ENCODE data around the gene RASA1.

Gene RASA1

DNA sequence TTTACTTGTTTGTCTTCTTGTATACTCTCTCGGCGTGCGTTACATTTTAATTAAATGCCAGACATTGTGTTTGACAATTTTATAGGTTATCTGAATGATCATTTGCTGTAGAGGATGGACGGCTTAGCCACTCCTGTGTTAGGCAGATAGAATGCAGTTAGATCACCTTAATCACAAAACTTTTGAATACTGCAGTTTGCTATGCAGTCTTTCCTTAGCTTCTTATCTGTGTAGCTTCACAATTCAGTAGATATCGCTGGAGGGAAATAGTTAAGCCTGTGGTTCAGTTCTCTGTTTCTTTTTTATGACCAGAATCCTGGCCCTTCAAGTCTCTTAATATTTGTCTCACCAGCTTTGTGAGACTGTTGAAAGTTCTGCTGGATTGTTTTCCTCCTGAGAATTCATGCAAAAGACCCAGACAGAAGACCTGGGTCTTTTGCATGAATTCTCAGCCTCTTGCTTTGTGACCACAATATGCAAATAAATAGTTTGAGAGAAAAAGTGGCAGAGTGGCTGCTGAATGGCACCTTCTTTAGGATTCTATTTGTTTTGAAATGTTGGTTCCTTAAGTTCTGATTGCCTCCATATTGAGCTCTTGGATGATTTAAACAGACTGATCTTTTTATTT, 40.2 kb downstream of the RASA1 start:
- TF ChIP-seq, protein P1, sequence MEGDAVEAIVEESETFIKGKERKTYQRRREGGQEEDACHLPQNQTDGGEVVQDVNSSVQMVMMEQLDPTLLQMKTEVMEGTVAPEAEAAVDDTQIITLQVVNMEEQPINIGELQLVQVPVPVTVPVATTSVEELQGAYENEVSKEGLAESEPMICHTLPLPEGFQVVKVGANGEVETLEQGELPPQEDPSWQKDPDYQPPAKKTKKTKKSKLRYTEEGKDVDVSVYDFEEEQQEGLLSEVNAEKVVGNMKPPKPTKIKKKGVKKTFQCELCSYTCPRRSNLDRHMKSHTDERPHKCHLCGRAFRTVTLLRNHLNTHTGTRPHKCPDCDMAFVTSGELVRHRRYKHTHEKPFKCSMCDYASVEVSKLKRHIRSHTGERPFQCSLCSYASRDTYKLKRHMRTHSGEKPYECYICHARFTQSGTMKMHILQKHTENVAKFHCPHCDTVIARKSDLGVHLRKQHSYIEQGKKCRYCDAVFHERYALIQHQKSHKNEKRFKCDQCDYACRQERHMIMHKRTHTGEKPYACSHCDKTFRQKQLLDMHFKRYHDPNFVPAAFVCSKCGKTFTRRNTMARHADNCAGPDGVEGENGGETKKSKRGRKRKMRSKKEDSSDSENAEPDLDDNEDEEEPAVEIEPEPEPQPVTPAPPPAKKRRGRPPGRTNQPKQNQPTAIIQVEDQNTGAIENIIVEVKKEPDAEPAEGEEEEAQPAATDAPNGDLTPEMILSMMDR (IDR thresholded peaks at IDR 0.05; ENCODE audit: low read depth, low read length): no peak
- H3K4me3 ChIP-seq (ENCODE audit: low read depth, low read length): no peak overlapping the region

GRCh38 chr5:87311405-87312279, 44.0 kb downstream of the RASA1 start:
- no peak overlapping the region for H3K4me3 ChIP-seq (ENCODE audit: low read depth, low read length)
- TF ChIP-seq, protein P1 (IDR thresholded peaks at IDR 0.05; ENCODE audit: low read depth, low read length): no peak

GRCh38 chr5:87313216-87313615, 45.5 kb downstream of the RASA1 start:
- H3K4me3 ChIP-seq (ENCODE audit: low read depth, low read length): no peak overlapping the region
- TF ChIP-seq, protein P1 (IDR thresholded peaks at IDR 0.05; ENCODE audit: low read depth, low read length): no peak

- TF ChIP-seq, protein P1 (IDR thresholded peaks at IDR 0.05; ENCODE audit: low read depth, low read length): no peak
- H3K4me3 ChIP-seq (ENCODE audit: low read depth, low read length): no peak overlapping the region
Observed at GRCh38 chr5:87319469-87319868, 51.8 kb downstream of the RASA1 start.

DNA sequence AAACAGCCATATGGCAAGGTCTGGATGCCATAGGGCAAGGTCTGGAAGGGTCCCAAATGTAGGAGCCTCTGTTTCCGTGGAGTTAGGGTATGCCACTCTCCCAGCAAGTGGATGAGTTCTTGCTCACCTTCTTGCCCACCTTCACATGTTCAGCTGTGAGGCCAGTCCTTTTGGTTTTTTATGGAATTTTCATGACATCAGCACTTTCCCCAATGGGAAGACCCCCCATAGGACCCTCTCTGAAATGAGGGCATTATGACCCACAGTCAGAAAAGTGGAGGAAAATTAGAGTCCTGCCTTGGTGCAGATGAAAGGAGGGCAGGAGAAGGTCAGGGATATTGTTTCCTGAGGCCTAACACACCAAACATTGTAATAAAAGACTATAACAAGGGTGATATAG, 53.9 kb downstream of the RASA1 start:
- no peak overlapping the region for H3K4me3 ChIP-seq (ENCODE audit: low read depth, low read length)
- TF ChIP-seq, protein P1 (IDR thresholded peaks at IDR 0.05; ENCODE audit: low read depth, low read length): no peak

DNA sequence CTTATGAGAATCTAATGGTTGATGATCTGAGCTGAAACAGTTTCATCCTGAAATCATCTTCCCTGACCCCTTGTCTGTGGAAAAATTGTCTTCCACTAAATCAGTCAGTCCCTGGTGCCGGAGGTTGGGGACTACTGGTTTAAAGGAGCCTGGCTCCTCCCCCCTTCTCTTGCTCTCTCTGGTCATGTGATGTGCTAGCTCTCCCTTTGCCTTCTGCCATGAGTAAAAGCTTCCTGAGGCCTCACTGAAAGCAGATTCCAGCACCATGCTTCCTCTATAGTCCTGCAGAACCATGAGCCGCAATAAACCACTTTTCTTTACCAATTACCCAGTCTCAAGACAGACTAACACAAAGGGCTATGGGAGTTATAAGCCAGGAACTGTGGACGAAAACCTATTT, 54.7 kb downstream of the RASA1 start:
- TF ChIP-seq, protein P1 (IDR thresholded peaks at IDR 0.05; ENCODE audit: low read depth, low read length): no peak
- H3K4me3 ChIP-seq (ENCODE audit: low read depth, low read length): no peak overlapping the region

- TF ChIP-seq, protein P1 (IDR thresholded peaks at IDR 0.05; ENCODE audit: low read depth, low read length): no peak
- no peak overlapping the region for H3K4me3 ChIP-seq (ENCODE audit: low read depth, low read length)
Observed at GRCh38 chr5:87327998-87328397, 60.3 kb downstream of the RASA1 start.

Data from WI38 (cell line).